Caco-2 (cell line): ENCODE measurements around the gene SLC44A1. TPM values are rescaled to one million over a fixed set of nuclear protein-coding genes. Genes with fewer than 3 reads are reported as not detected.

Experiments
- BruUV-seq: library from RNA; stranded (reverse); fragments of 400-500 nt; replicated peaks from 2 replicates; lab custom pipeline; 2021; lab: Mats Ljungman, UMichigan
- CTCF ChIA-PET: fragments of 300-600 bp; sonication (Branson Sonifier 250); formaldehyde crosslinking; loops from one replicate; lab custom pipeline; 2022; ENCODE audit warnings: antibody characterized with exemption; lab: Charles Lee
- POLR2A ChIA-PET: fragments of 300-600 bp; sonication (Branson Sonifier 250); formaldehyde crosslinking; loops from one replicate; lab custom pipeline; 2022; ENCODE audit warnings: antibody characterized with exemption; lab: Charles Lee
- DNase-seq, 2 experiments: peaks; one replicate each; pipeline versions ENCODE4 v3.0.0 to v3.0.0-alpha.2; 2020 to 2022
- H3K27me3 ChIP-seq: replicated peaks from 2 replicates; pipeline ENCODE4 v1.6.0; 2011; ENCODE audit warnings: low read length; ENCODE audit not compliant: control insufficient read depth, insufficient read depth
- H3K36me3 ChIP-seq: 2 replicates; pipeline ENCODE4 v1.5.1; 2011; ENCODE audit warnings: low read length; ENCODE audit not compliant: control insufficient read depth, insufficient read depth
- H3K4me1 ChIP-seq: fragments of 250-450 bp; sonication (Bioruptor Pico); 2 replicates; pipeline ENCODE4 v1.5.1; 2020; ENCODE audit warnings: mild to moderate bottlenecking
- H3K4me3 ChIP-seq: 2 replicates; pipeline ENCODE4 v1.5.1; 2011; ENCODE audit warnings: low read depth, mild to moderate bottlenecking, control low read depth, low read length
- H3K9me3 ChIP-seq: fragments of 250-450 bp; sonication (Bioruptor Pico); 2 replicates; pipeline ENCODE4 v1.5.1; 2020; ENCODE audit warnings: mild to moderate bottlenecking, moderate library complexity
- H3K27ac Mint-ChIP-seq: one replicate; pipeline ENCODE4 v1.8.0; 2022; ENCODE audit warnings: mixed read lengths; ENCODE audit not compliant: unreplicated experiment
- H3K27me3 Mint-ChIP-seq: one replicate; pipeline ENCODE4 v1.8.0; 2022; ENCODE audit warnings: mixed read lengths; ENCODE audit not compliant: insufficient read depth, unreplicated experiment
- H3K36me3 Mint-ChIP-seq: one replicate; pipeline ENCODE4 v1.8.0; 2022; ENCODE audit warnings: mild to moderate bottlenecking, mixed read lengths; ENCODE audit not compliant: insufficient read depth, unreplicated experiment
- H3K4me1 Mint-ChIP-seq: one replicate; pipeline ENCODE4 v1.8.0; 2022; ENCODE audit warnings: low read depth, mixed read lengths; ENCODE audit not compliant: unreplicated experiment
- H3K4me3 Mint-ChIP-seq: one replicate; pipeline ENCODE4 v1.8.0; 2022; ENCODE audit warnings: mild to moderate bottlenecking, moderate library complexity, mixed read lengths; ENCODE audit not compliant: unreplicated experiment
- H3K9me3 Mint-ChIP-seq: one replicate; pipeline ENCODE4 v1.8.0; 2022; ENCODE audit warnings: mixed read lengths; ENCODE audit not compliant: unreplicated experiment
- CTCF ChIP-seq, 2 experiments: fragments of 200-600 bp in 1 of 2; IDR thresholded peaks; 1 replicate in 1 of 2; 2 replicates in 1 of 2; pipeline versions ENCODE4 v1.5.1 to v1.8.0; 2011 to 2022; ENCODE audit warnings: antibody characterized with exemption in 1 of 2, control low read depth in 1 of 2, inconsistent platforms in 1 of 2, low read depth in 1 of 2, low read length in 1 of 2, mild to moderate bottlenecking in 1 of 2, moderate library complexity in 1 of 2; ENCODE audit not compliant: insufficient read depth in 1 of 2, severe bottlenecking in 1 of 2, unreplicated experiment in 1 of 2
- intact Hi-C: fragments of 100-400 bp; cut with micrococcal nuclease; formaldehyde crosslinking; loops from one replicate; pipeline ENCODE4 v1.10.0; 2022; ENCODE audit not compliant: unreplicated experiment
- total RNA-seq: library from RNA; stranded (reverse); gene quantifications from 2 replicates; pipeline ENCODE4 v1.2.3, GENCODE V29; 2022

SLC44A1 gene
- total RNA-seq, 1 experiment from 2014 or later = 45.8 TPM

GRCh38 chr9:105436783-105437182, 192.3 kb downstream of the SLC44A1 start:
- H3K4me3 ChIP-seq = no peak overlapping the region
- TF ChIP-seq CTCF (IDR thresholded peaks at IDR 0.05; ENCODE audit: insufficient read depth in 1 of 2, low read depth in 1 of 2, low read length in 1 of 2, severe bottlenecking in 1 of 2, unreplicated experiment in 1 of 2) = no peak
- DNase-seq = no peak
- Mint-ChIP-seq H3K9me3 (peaks cover 21% of the 10 kb centered on the region), H3K4me3 (no peak overlapping the region), H3K36me3 (peaks cover 6% of the 10 kb centered on the region), H3K4me1 (peaks cover 10% of the 10 kb centered on the region), H3K27ac (no peak overlapping the region), H3K27me3 (no peaks in the 10 kb centered on the region)
- no peaks in the 10 kb centered on the region; the same call in 1 of the 2 replicates for H3K9me3 ChIP-seq
- CTCF ChIA-PET = no interaction called here
- H3K4me1 ChIP-seq = peaks cover 8% of the 10 kb centered on the region
- intact Hi-C loops = no loop called here
- POLR2A ChIA-PET = no interaction called here
- no peaks in the 10 kb centered on the region for H3K27me3 ChIP-seq
- BruUV-seq = no TSS peak
- H3K36me3 ChIP-seq = no peaks in the 10 kb centered on the region

GRCh38 chr9:105437704-105438103, 193.3 kb downstream of the SLC44A1 start:
- Mint-ChIP-seq H3K27ac (no peak overlapping the region), H3K27me3 (no peaks in the 10 kb centered on the region), H3K4me3 (no peak overlapping the region), H3K36me3 (peaks cover 6% of the 10 kb centered on the region), H3K4me1 (peaks cover 2% of the 10 kb centered on the region), H3K9me3 (peaks cover 21% of the 10 kb centered on the region)
- ChIA-PET CTCF (no interaction called here), POLR2A (no interaction called here)
- no TSS peak for BruUV-seq
- Histone ChIP-seq H3K27me3 (no peaks in the 10 kb centered on the region), H3K9me3 (no peaks in the 10 kb centered on the region; the same call in 1 of the 2 replicates), H3K4me1 (peaks cover under 1% of the 10 kb centered on the region; the same call in 1 of the 2 replicates), H3K4me3 (no peak overlapping the region), H3K36me3 (no peaks in the 10 kb centered on the region)
- intact Hi-C loops = no loop called here
- no peak for TF ChIP-seq CTCF (IDR thresholded peaks at IDR 0.05; ENCODE audit: insufficient read depth in 1 of 2, low read depth in 1 of 2, low read length in 1 of 2, severe bottlenecking in 1 of 2, unreplicated experiment in 1 of 2)
- DNase-seq = no peak

- no peak for DNase-seq
- H3K4me3 ChIP-seq = no peak overlapping the region
- Mint-ChIP-seq H3K4me3 (no peak overlapping the region), H3K4me1 (no peaks in the 10 kb centered on the region), H3K36me3 (peaks cover 6% of the 10 kb centered on the region), H3K27me3 (no peaks in the 10 kb centered on the region), H3K9me3 (peaks cover 21% of the 10 kb centered on the region), H3K27ac (no peak overlapping the region)
- CTCF ChIA-PET = no interaction called here
- no peaks in the 10 kb centered on the region for H3K4me1 ChIP-seq
- TF ChIP-seq CTCF (IDR thresholded peaks at IDR 0.05; ENCODE audit: insufficient read depth in 1 of 2, low read depth in 1 of 2, low read length in 1 of 2, severe bottlenecking in 1 of 2, unreplicated experiment in 1 of 2) = no peak
- BruUV-seq = no TSS peak
- H3K9me3 ChIP-seq = no peaks in the 10 kb centered on the region; the same call in 1 of the 2 replicates
- intact Hi-C loops = no loop called here
- H3K36me3 ChIP-seq = no peaks in the 10 kb centered on the region
- no peaks in the 10 kb centered on the region for H3K27me3 ChIP-seq
- POLR2A ChIA-PET = no interaction called here
These were observed 193.8 kb downstream of the SLC44A1 start for GRCh38 chr9:105438141-105438806.
